HG02981 (cell line): ENCODE results near the gene GRIA3.
"Not testable (repeated sequence)": the region's sequence is repeated elsewhere in the genome, so short reads cannot be mapped to it uniquely, and the experiment has no call there.

Source experiments
- ATAC-seq: cut with Tn5 transposase; IDR thresholded peaks from one replicate; pipeline ENCODE4 v1.9.1; 2021; ENCODE audit warnings: mild to moderate bottlenecking, moderate library complexity; ENCODE audit not compliant: unreplicated experiment

Gene GRIA3

DNA sequence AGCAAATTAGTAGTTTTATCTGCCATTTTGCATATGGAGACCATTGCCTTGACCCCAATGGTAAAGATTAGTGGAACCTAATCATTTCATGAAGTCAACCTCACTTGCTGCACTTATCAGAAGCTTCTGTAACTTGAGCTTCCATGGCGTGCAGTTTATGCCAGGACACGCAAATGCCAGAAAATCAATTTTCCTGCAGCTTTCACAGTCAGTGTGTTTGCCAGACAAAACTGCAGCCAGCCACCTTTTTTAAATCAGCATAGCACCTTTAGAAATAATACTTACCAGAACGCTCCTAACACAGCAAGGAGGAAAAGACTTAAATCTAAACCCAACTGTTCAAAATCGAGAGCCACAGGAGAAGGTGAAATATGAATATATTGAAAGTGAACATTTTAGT is 265.3 kb downstream of the GRIA3 start:
- no peak for ATAC-seq

GRCh38 chrX:123450222-123450621 is 266.1 kb downstream of the GRIA3 start:
- ATAC-seq: no peak

DNA sequence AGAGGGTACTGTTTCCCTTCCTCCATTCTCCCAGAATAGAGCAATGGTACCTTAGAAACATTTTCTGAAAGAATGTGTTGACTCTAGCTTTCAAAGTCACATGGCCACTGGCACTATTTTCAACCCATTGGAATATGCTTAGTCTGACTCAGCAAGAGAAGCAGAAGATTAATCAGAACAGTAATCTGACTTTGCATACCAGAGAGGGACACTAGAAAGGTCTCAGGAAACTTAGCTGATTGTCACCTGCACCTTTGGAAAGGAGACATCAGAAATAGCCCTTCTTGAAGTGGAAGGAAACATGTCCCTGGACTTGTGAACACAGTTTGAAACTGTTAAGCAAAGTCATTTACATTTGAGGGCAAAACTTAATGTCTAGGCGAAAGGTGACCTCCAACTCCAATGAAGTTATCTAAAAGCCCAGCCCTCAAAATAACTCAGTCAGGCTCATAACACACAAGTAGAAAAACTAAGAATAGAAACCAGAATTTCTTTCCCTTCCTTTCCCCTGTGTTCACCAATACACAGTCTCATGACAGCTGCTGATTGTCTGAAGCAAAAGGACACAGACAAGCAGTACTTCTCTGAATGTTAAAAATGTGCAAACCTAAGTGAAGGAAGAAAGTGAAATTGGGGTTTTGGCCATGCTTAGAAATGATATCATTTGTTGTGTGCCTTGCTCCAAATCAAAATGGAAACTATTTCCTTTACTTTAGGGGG is 270.8 kb downstream of the GRIA3 start:
- ATAC-seq: no peak

- no peak for ATAC-seq
Measured at GRCh38 chrX:123455693-123456092, 271.6 kb downstream of the GRIA3 start.

DNA sequence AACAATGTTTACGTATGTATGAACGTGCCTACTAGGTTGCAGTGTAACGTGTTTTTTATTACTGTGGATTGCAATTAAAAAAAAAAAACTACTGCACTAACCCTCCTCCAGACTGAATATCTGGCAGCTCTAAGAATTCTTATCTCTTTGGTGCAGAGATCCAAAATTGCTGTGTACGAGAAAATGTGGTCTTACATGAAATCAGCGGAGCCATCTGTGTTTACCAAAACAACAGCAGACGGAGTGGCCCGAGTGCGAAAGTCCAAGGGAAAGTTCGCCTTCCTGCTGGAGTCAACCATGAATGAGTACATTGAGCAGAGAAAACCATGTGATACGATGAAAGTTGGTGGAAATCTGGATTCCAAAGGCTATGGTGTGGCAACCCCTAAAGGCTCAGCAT is 280.6 kb downstream of the GRIA3 start:
- ATAC-seq: no peak

DNA sequence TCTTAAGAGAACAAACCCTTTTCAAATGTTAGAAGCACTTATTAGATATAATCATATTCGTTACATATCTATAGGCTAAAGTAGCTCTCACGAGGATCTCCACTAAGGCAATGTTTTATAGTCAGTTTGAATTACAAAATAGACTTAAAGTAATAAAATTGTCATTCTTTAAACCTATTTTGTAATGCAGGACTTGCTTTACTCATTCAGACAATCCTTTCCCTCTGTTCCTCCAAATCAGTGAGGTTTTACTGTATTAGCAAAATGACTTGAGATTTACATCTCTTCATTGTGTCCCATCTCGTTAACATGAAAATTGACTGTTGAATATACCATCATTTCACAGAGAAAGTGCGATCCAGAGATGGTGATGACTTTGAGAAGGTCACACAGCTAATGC is 284.4 kb downstream of the GRIA3 start:
- no peak for ATAC-seq

DNA sequence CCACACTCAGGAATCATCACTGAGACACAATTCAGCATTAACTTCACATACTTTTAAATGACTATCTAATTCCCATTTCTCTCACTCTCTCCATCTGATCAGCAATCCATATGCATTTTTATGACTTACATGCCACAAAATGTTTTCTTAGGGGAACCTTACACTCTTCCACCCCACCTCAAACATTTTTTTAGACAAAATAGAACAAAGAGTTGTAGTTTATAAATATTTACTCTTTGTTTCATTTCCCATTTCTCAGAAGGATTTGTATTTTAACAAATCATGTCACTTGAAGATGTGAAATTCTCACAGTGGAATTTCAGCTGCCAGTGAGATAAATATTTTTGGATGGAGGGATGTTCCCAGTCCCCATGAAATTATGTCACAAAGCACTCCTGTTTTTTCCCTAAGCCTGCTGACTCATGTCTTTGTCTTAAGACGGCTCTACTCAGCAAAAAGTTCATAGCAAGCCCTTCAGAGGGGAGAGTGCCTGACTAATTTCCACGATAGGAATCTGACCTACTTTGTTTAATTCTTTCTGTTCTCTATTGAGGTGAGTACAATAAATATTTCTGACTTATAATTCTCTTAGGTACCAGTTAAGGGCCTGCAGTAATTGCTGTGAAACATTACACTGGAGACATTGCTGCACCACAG is 291.1 kb downstream of the GRIA3 start:
- no peak for ATAC-seq

- no peak for ATAC-seq
Measured at GRCh38 chrX:123476611-123477219, 292.6 kb downstream of the GRIA3 start.

- ATAC-seq: no peak
Measured at GRCh38 chrX:123477673-123478072, 293.6 kb downstream of the GRIA3 start.

GRCh38 chrX:123481913-123482851 is 298.1 kb downstream of the GRIA3 start:
- ATAC-seq: no peak

- ATAC-seq: no peak
Measured at GRCh38 chrX:123486297-123486696, 302.2 kb downstream of the GRIA3 start.

- no peak for ATAC-seq
Measured at GRCh38 chrX:123487236-123487635, 303.2 kb downstream of the GRIA3 start.

- no peak for ATAC-seq
Measured at GRCh38 chrX:123487669-123488068, 303.6 kb downstream of the GRIA3 start.

DNA sequence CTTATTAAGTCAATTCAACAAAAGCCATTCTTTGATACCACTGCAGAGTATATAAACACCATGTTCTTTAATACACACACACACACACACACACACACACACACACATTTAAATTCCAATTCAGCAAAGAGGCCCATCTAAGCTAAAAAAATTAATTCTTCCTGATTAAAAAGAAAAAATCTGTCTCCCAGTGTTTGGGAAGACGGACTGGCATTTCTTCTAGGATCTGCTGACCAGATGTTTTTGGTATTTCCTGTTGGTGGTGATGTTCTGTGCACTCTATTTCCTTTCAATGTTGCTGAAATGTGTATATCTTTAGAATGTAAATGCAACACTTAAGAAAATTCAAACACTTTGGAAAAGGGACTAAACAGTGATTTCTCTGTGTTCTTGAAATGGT is 304.9 kb downstream of the GRIA3 start:
- ATAC-seq: no peak

DNA sequence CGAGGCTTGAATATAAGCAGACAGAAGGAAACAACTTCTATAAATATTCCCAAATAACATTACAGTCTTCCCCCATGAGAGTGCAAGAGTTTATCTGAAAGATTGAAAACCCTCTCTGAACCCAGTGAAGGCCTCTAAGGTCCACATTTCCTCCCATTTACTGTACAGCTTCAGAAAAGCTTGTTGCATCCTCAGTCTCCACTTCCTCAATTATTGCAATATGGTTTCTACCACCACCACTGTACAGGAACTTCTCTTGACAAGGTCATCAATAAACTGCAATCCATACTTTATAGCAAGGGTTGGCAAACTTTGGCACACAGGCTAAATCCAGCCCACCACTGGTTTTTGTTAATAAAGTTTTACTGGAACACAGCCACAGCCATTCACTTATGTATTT is 309.8 kb downstream of the GRIA3 start:
- no peak for ATAC-seq

- ATAC-seq: no peak
Measured at GRCh38 chrX:123499787-123500186, 315.7 kb downstream of the GRIA3 start.

DNA sequence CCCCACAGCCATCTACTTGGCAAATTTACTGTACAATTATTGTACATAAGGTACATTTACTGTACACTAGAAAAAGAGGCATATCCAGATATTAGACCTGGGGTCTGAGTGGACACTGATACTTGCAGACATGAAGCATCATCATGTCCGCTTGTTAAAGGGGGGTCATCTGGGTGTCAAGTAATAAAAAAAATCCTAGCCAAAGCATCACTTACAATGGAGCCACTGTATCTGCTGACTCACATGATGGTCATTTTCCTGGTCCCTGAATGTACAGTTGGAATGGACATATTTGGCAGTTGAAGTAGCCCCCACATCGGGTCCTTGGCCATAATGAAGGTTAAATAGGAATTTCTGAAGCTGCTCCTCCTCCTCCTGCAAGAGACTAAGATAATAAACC is 320.0 kb downstream of the GRIA3 start:
- no peak for ATAC-seq

DNA sequence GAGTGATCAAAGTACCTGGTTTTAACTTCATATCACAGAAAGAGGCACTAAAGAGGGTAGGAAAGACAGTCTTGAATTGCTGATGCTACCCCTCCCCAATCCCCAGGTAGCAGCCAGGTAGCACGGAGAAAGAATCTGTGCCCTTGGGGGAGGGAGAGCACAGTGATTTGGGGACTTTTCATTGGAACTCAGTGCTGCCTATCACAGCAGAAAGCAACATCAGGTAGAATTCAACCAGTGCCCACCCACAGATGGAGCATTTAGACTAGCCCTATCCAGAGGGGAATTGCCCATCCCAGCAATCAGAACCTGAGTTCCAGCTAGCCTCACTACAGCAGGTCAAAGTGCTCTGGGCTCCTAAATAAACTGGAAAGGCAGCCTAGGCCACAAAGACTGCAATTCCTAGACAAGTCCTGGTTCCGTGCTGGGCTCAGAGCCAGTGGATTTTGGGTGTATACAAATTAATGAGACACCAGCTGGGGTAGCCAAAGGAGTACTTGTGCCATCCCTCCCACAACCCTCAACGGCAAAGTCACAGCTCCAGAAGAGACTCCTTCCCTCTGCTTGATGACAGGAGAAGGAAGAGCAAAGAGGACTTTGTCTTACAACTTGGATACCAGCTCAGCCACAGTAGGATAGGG is 320.7 kb downstream of the GRIA3 start:
- ATAC-seq: no peak

DNA sequence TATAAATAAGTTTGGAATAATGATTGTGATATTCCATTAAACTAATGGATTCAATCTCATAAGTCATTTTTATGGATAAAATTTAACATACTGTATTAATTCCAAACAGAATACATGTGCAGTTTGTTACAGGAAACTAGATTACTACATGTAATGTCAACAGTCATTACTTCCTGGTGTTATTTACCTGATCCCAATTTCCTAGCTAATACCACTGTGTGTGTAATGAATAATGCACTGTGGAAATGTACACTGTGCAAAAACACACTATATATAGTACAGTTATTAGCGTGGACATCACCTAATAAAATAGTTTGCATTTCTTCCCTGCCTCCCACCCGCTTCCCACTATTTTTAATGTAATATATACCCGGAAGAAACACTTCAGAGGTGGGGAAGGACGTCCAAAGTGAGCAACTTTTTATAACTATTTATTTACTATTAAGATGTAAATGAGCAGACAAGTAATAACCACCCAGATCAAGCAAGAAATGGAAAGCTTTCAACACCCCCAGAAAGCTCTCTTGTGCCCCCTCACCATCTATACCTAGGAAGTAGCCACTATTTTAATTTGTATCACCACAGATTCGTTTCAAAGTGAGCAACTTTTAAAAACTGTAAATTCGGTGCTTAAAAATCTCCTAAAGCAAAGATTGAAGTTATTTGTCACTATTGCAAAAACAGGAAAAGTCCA is 329.7 kb downstream of the GRIA3 start:
- no peak for ATAC-seq

DNA sequence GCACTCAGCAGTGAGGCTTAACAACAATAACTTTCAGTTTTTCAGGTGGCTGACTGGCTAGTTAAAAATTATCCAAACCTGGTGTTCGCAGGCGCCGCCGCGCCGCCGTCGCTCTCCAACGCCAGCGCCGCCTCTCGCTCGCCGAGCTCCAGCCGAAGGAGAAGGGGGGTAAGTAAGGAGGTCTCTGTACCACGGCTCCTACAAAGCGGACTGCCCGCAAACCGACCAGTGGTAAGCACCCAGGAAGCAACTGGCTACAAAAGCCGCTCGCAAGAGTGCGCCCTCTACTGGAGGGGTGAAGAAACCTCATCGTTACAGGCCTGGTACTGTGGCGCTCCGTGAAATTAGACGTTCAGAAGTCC is 330.2 kb downstream of the GRIA3 start:
- ATAC-seq: not testable (repeated sequence)
